Hepatocyte (in vitro differentiated cells): ENCODE data around the gene C4orf51. TPM values are rescaled to one million over a fixed set of nuclear protein-coding genes. Genes with fewer than 3 reads are reported as not detected.

Source experiments
- DNase-seq: peaks from one replicate; pipeline ENCODE4 v3.0.0-alpha.2; 2016; ENCODE audit warnings: low spot score
- H2AFZ ChIP-seq: fragments of 200-600 bp; sonication (generic); 2 replicates; pipeline ENCODE4 v1.6.0; 2016; ENCODE audit warnings: antibody characterized with exemption, mild to moderate bottlenecking
- H3K27ac ChIP-seq: fragments of 200-600 bp; sonication (generic); 2 replicates; pipeline ENCODE4 v1.5.1; 2016; ENCODE audit warnings: mild to moderate bottlenecking
- H3K27me3 ChIP-seq: fragments of 200-600 bp; sonication (generic); 2 replicates; pipeline ENCODE4 v1.6.1; 2016
- H3K36me3 ChIP-seq: fragments of 200-600 bp; sonication (generic); replicated peaks from 2 replicates; pipeline ENCODE4 v1.5.1; 2016; ENCODE audit warnings: low read depth; ENCODE audit not compliant: insufficient read depth
- H3K4me1 ChIP-seq: fragments of 200-600 bp; sonication (generic); 2 replicates; pipeline ENCODE4 v1.5.1; 2016; ENCODE audit warnings: mild to moderate bottlenecking, moderate library complexity; ENCODE audit not compliant: insufficient read depth
- H3K4me2 ChIP-seq: fragments of 200-600 bp; sonication (generic); 2 replicates; pipeline ENCODE4 v1.6.0; 2016
- H3K4me3 ChIP-seq: fragments of 200-600 bp; sonication (generic); 2 replicates; pipeline ENCODE4 v1.5.1; 2016; ENCODE audit warnings: mild to moderate bottlenecking
- H3K79me2 ChIP-seq: fragments of 200-600 bp; sonication (generic); 2 replicates; pipeline ENCODE4 v1.6.0; 2017; ENCODE audit warnings: mild to moderate bottlenecking
- H3K9me2 ChIP-seq: fragments of 200-600 bp; sonication (generic); replicated peaks from 2 replicates; pipeline ENCODE4 v1.6.0; 2017; ENCODE audit warnings: mild to moderate bottlenecking; ENCODE audit not compliant: insufficient read depth
- H3K9me3 ChIP-seq: fragments of 200-600 bp; sonication (generic); 2 replicates; pipeline ENCODE4 v1.5.1; 2016; ENCODE audit warnings: low read depth, mild to moderate bottlenecking
- H4K20me1 ChIP-seq: fragments of 200-600 bp; sonication (generic); 2 replicates; pipeline ENCODE4 v1.6.0; 2016; ENCODE audit warnings: mild to moderate bottlenecking; ENCODE audit not compliant: insufficient read depth, poor library complexity, severe bottlenecking
- EZH2 ChIP-seq: fragments of 200-600 bp; sonication (generic); IDR thresholded peaks from 2 replicates; pipeline ENCODE4 v1.6.1; 2016; ENCODE audit warnings: antibody characterized with exemption, mild to moderate bottlenecking, borderline replicate concordance
- EZH2phosphoT487 ChIP-seq: fragments of 200-600 bp; sonication (generic); IDR thresholded peaks from one replicate; pipeline ENCODE4 v1.6.1; 2018; ENCODE audit warnings: antibody characterized with exemption, mild to moderate bottlenecking, low read depth, moderate library complexity; ENCODE audit not compliant: unreplicated experiment, severe bottlenecking
- WGBS: methylation state at CpG from one replicate; pipeline ENCODE4 v1.1.6; 2016; ENCODE audit warnings: low lambda C conversion rate; ENCODE audit errors: missing lambda C conversion rate; 5-methylcytosine and 5-hydroxymethylcytosine counted together
- polyA plus RNA-seq: library from polyadenylated mRNA; unstranded; fragments of >200 nt; fragmentation: Nextera tagmentation; extraction: Ambion mirVana; gene quantifications from 2 replicates; pipeline ENCODE4 v1.2.1, GENCODE V29; 2016
- total RNA-seq: library from RNA; depleted of rRNA; stranded (reverse); fragments of >200 nt; gene quantifications from 2 replicates; pipeline ENCODE4 v1.2.3, GENCODE V29; 2014
- TF ChIP-seq, protein P1 (sequence below): fragments of 200-600 bp; sonication (generic); IDR thresholded peaks from 2 replicates; pipeline ENCODE4 v1.5.1; 2016; ENCODE audit warnings: antibody characterized with exemption, mild to moderate bottlenecking; ENCODE audit not compliant: poor library complexity

C4orf51 gene
- total and polyA plus RNA-seq, 2 experiments from 2014 or later = not detected

DNA sequence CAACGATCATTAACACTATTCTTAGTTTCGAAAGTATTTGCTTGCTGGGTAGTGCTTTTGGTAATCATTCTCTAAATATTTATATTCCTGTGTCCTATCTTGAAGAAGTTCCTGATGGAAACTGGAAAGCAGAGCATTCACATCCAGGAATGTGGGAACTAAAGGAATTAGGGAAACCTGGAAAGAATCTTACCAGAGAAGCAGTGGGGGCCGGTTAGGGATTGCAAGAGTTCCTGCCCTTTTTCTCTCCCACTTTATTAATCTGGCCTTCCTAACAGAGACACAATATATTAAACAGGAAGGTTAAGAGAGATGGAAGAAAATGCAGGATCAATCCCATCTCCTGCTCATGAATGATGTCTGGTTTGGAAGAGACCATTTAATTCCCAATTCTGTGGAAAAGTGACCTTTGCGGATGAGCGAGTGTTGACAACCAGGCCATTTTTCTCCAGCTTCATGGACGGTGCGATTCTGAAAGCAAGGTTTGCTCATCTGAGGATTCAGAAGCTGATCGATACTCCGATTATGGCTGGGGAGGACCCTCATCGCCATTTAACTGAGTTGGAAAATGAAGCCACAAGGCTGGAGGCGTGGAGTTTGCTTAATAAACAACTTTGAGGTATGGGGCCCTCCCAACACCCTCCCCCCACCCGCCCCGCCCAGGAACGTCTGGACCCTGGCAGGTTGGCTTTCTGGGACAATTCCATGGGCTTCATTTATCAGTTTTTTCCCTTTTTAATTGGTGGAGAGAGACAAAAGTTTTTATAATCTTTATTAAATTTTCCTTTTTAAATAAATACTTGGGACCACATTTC, 52.3 kb downstream of the C4orf51 start:
- Histone ChIP-seq H3K4me1 (peaks cover 40% of the 10 kb centered on the region), H3K36me3 (no peaks in the 10 kb centered on the region), H3K4me3 (peak overlapping the region; percentile 27), H3K4me2 (peak overlapping the region; percentile 80), H3K79me2 (no peaks in the 10 kb centered on the region), H3K9me2 (no peaks in the 10 kb centered on the region), H3K27ac (peak overlapping the region; percentile 99), H3K9me3 (no peaks in the 10 kb centered on the region), H4K20me1 (no peaks in the 10 kb centered on the region), H2AFZ (peak overlapping the region; percentile 74), H3K27me3 (no peaks in the 10 kb centered on the region)
- TF ChIP-seq EZH2phosphoT487 (no peak), EZH2 (no peak)
- TF ChIP-seq, protein P1, sequence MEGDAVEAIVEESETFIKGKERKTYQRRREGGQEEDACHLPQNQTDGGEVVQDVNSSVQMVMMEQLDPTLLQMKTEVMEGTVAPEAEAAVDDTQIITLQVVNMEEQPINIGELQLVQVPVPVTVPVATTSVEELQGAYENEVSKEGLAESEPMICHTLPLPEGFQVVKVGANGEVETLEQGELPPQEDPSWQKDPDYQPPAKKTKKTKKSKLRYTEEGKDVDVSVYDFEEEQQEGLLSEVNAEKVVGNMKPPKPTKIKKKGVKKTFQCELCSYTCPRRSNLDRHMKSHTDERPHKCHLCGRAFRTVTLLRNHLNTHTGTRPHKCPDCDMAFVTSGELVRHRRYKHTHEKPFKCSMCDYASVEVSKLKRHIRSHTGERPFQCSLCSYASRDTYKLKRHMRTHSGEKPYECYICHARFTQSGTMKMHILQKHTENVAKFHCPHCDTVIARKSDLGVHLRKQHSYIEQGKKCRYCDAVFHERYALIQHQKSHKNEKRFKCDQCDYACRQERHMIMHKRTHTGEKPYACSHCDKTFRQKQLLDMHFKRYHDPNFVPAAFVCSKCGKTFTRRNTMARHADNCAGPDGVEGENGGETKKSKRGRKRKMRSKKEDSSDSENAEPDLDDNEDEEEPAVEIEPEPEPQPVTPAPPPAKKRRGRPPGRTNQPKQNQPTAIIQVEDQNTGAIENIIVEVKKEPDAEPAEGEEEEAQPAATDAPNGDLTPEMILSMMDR = no peak
- WGBS = 46% methylated on average over 14 of the region's 14 CpGs
- no peak for DNase-seq

DNA sequence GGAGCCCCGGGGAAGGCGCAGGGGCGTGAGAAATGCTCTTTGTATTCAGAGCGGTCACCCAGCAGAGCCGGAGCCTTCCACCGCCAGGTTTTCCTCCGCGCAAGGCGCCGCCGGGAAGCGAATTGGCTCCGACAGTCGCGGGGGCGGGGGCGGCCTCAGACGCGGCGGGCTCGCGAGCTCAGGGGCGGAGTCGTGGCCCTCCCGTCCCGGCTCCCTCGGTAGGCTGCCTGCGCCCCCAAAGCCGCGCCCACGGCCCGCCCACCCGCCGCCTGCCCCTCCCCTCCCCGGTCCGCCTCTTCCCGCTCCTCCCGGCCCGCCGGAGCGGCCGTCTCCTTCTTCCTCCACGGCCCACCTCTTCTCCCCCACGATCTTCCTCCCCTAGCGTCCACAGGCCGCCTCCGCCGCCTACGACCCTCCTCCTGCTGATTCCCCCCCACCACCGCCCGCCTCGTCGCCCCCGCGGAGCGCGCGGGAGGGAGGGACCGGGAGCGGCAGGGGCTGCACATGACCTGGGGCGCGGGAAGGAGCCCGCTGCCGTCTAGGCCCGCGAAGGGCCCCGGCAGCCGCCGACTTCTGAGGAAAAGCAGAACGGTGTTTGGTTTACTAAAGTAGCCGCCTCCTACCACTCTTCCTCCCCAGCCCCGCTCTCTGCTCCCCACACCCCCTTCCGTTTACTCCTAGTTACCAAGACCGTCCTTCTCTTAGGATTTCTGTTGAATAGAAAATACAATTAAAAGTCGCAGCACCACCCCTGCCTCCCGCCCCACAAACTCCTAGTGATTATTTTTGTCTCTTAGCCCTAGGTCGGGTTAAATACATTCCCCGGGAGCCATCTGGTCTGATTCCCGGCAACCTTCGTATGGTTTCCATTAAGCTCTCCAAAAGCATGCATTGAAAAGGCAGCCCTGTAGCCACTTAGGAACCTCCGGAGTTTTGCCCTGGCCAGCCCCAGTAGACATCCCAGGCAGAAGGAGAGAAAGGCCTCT, 53.2 kb downstream of the C4orf51 start:
- Histone ChIP-seq H3K4me1 (peaks cover 40% of the 10 kb centered on the region), H3K36me3 (no peaks in the 10 kb centered on the region), H3K9me2 (no peaks in the 10 kb centered on the region), H2AFZ (peak overlapping the region; percentile 74), H4K20me1 (no peaks in the 10 kb centered on the region), H3K4me2 (peak overlapping the region; percentile 80), H3K27me3 (no peaks in the 10 kb centered on the region), H3K79me2 (no peaks in the 10 kb centered on the region), H3K9me3 (no peaks in the 10 kb centered on the region), H3K4me3 (peak overlapping the region; percentile 54), H3K27ac (peak overlapping the region; percentile 99)
- 6% methylated on average over 21 of the region's 81 CpGs for WGBS
- no peak for TF ChIP-seq EZH2
- TF ChIP-seq EZH2phosphoT487 = no peak
- TF ChIP-seq, protein P1 = no peak
- DNase-seq = peak; percentile 97

DNA sequence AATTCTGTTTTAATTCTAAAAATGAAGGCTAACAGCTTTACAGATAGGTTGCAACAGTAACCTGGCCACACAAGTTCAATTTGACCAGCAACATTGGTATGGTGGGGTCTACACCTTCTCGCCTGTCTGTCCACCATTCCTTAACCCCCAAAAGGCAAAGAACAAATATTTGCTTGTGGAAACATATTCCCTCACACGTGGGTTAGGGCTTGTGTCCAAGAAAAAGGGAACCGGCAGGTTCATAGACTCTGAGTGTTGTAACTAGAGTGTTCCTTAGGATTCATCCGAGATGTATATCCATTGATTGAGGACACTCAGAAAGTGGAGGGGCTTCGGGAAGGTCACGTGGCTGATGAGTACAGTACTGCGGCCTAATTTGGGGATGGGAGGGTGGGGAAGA, 54.1 kb downstream of the C4orf51 start:
- no peak for TF ChIP-seq EZH2phosphoT487
- no peak for TF ChIP-seq EZH2
- TF ChIP-seq, protein P1 = no peak
- Histone ChIP-seq H3K27me3 (no peaks in the 10 kb centered on the region), H3K36me3 (no peaks in the 10 kb centered on the region), H3K4me3 (no peak overlapping the region), H2AFZ (peak overlapping the region; percentile 56), H3K9me3 (no peaks in the 10 kb centered on the region), H3K9me2 (no peaks in the 10 kb centered on the region), H3K4me1 (peaks cover 40% of the 10 kb centered on the region), H3K4me2 (peak overlapping the region; percentile 80), H4K20me1 (no peaks in the 10 kb centered on the region), H3K27ac (peak overlapping the region; percentile 99), H3K79me2 (no peaks in the 10 kb centered on the region)
- DNase-seq = no peak
- WGBS = 82% methylated on average over 7 of the region's 7 CpGs
